HCT116 (cell line): ENCODE results near the gene IYD. TPM values are rescaled to one million over a fixed set of nuclear protein-coding genes. Genes with fewer than 3 reads are reported as not detected.

Experiments used
- ATAC-seq: fragments of 200-7000 bp; cut with Tn5 transposase; 2 replicates; pipeline ENCODE4 v1.9.1; 2020; ENCODE audit warnings: mild to moderate bottlenecking, moderate library complexity
- BruUV-seq: library from RNA; stranded (reverse); fragments of 400-500 nt; replicated peaks from 2 replicates; lab custom pipeline; 2021; lab: Mats Ljungman, UMichigan
- CTCF ChIA-PET: fragments of 300-600 bp; sonication (Branson Sonifier 250); formaldehyde crosslinking; loops from one replicate; lab custom pipeline; 2021; ENCODE audit warnings: antibody characterized with exemption; lab: Charles Lee
- POLR2A ChIA-PET: fragments of 300-600, 350-600 bp; sonication (Branson Sonifier 250); formaldehyde crosslinking; loops from one replicate; lab custom pipeline; 2021; ENCODE audit warnings: antibody characterized with exemption; lab: Charles Lee
- RAD21 ChIA-PET, 2 experiments: fragments of 300-600 bp; sonication (Branson Sonifier 250); formaldehyde crosslinking; loops; one replicate each; lab custom pipeline; 2023; ENCODE audit warnings: low total read pairs in 2 of 2; ENCODE audit not compliant: uncharacterized antibody in 2 of 2, unreplicated experiment in 2 of 2, low non-redundant PET in 1 of 2; lab: Charles Lee
- DNase-seq: peaks from one replicate; pipeline ENCODE4 v3.0.0-alpha.2; 2010; ENCODE audit warnings: low read depth, low spot score
- H2AFZ ChIP-seq: fragments of 200-600 bp; shearing (Covaris generic), sonication (generic); 2 replicates; pipeline ENCODE4 v1.6.1; 2017; ENCODE audit warnings: low read depth, mixed run types, mixed read lengths, antibody characterized with exemption, low read length; ENCODE audit not compliant: poor library complexity, severe bottlenecking
- H3K27ac ChIP-seq: 2 replicates; pipeline ENCODE4 v1.5.1; 2012; ENCODE audit warnings: low read depth, low read length
- H3K27me3 ChIP-seq: fragments of 200-600 bp; sonication (generic); 2 replicates; pipeline ENCODE4 v1.6.1; 2016; ENCODE audit warnings: mixed run types, low read length, mixed read lengths; ENCODE audit not compliant: insufficient read depth
- H3K36me3 ChIP-seq, 2 experiments: fragments of 200-500 bp in 1 of 2; fragments of 200-600 bp in 1 of 2; sonication (Bioruptor generic) in 1 of 2; sonication (generic) in 1 of 2; 2 replicates each; pipeline versions ENCODE4 v1.5.1 to v1.6.1; 2014 to 2016; ENCODE audit warnings: low read length in 2 of 2, inconsistent platforms in 1 of 2, mixed read lengths in 1 of 2, mixed run types in 1 of 2; ENCODE audit not compliant: insufficient read depth in 2 of 2, control insufficient read depth in 1 of 2
- H3K4me1 ChIP-seq, 2 experiments: fragments of 200-600 bp in 1 of 2; sonication (generic) in 1 of 2; 2 replicates each; pipeline versions ENCODE4 v1.5.1 to v1.6.1; 2012 to 2017; ENCODE audit warnings: low read length in 2 of 2, inconsistent platforms in 1 of 2, mild to moderate bottlenecking in 1 of 2, mixed read lengths in 1 of 2, mixed run types in 1 of 2, moderate library complexity in 1 of 2; ENCODE audit not compliant: insufficient read depth in 2 of 2, control insufficient read depth in 1 of 2
- H3K4me2 ChIP-seq: fragments of 200-600 bp; sonication (generic); 2 replicates; pipeline ENCODE4 v1.6.1; 2017; ENCODE audit warnings: mixed run types, low read length, mixed read lengths
- H3K4me3 ChIP-seq, 2 experiments: fragments of 200-600 bp in 1 of 2; sonication (generic) in 1 of 2; replicated peaks in 1 of 2; 2 replicates each; pipeline ENCODE4 v1.5.1; 2011 to 2016; ENCODE audit warnings: low read length in 2 of 2, control low read depth in 1 of 2, low read depth in 1 of 2, mild to moderate bottlenecking in 1 of 2, mixed read lengths in 1 of 2, mixed run types in 1 of 2
- H3K79me2 ChIP-seq: fragments of 200-600 bp; sonication (generic); 2 replicates; pipeline ENCODE4 v1.6.1; 2017; ENCODE audit warnings: mild to moderate bottlenecking, mixed run types, low read length, moderate library complexity, mixed read lengths; ENCODE audit not compliant: insufficient read depth
- H3K9ac ChIP-seq: fragments of 200-600 bp; sonication (generic); 2 replicates; pipeline ENCODE4 v1.6.1; 2016; ENCODE audit warnings: low read length, mixed read lengths
- H3K9me2 ChIP-seq: fragments of 200-600 bp; sonication (generic), shearing (Covaris generic); 2 replicates; pipeline ENCODE4 v1.6.1; 2017; ENCODE audit warnings: mixed run types, mild to moderate bottlenecking, moderate library complexity; ENCODE audit not compliant: insufficient read depth
- H3K9me3 ChIP-seq, 2 experiments: fragments of 200-500 bp in 1 of 2; fragments of 200-600 bp in 1 of 2; sonication (Bioruptor generic) in 1 of 2; sonication (generic) in 1 of 2; 2 replicates each; pipeline ENCODE4 v1.6.1; 2014 to 2017; ENCODE audit warnings: low read length in 2 of 2, mixed read lengths in 2 of 2, inconsistent platforms in 1 of 2, low read depth in 1 of 2, mild to moderate bottlenecking in 1 of 2, mixed run types in 1 of 2, moderate library complexity in 1 of 2; ENCODE audit not compliant: control insufficient read depth in 1 of 2, insufficient read depth in 1 of 2
- H4K20me1 ChIP-seq: fragments of 200-600 bp; sonication (generic), shearing (Covaris generic); 2 replicates; pipeline ENCODE4 v1.6.1; 2017; ENCODE audit warnings: mixed run types, mild to moderate bottlenecking, moderate library complexity; ENCODE audit not compliant: insufficient read depth
- CBX3 ChIP-seq: IDR thresholded peaks from 2 replicates; pipeline ENCODE4 v1.6.1; 2012; ENCODE audit warnings: low read depth
- CEBPB ChIP-seq: IDR thresholded peaks from 2 replicates; pipeline ENCODE4 v1.6.1; 2012; ENCODE audit warnings: low read depth
- EZH2phosphoT487 ChIP-seq: fragments of 200-600 bp; IDR thresholded peaks from 2 replicates; pipeline ENCODE4 v1.6.1; 2018; ENCODE audit warnings: antibody characterized with exemption, borderline replicate concordance
- FOSL1 ChIP-seq: IDR thresholded peaks from 2 replicates; pipeline ENCODE4 v1.6.1; 2012; ENCODE audit warnings: low read depth
- JUND ChIP-seq: IDR thresholded peaks from 2 replicates; pipeline ENCODE4 v1.6.1; 2012
- POLR2A ChIP-seq: IDR thresholded peaks from 2 replicates; pipeline ENCODE4 v1.7.0; 2011; ENCODE audit warnings: borderline replicate concordance; ENCODE audit not compliant: insufficient read depth, insufficient read length; ENCODE audit errors: extremely low read depth
- POLR2AphosphoS5 ChIP-seq: IDR thresholded peaks from 2 replicates; pipeline ENCODE4 v1.6.1; 2011; ENCODE audit warnings: mild to moderate bottlenecking, low read depth, low read length, moderate library complexity
- RAD21 ChIP-seq: IDR thresholded peaks from 2 replicates; pipeline ENCODE4 v1.6.1; 2012; ENCODE audit warnings: low read depth, mild to moderate bottlenecking
- YY1 ChIP-seq: IDR thresholded peaks from 2 replicates; pipeline ENCODE4 v1.6.1; 2011; ENCODE audit warnings: low read length, low read depth, moderate library complexity, mild to moderate bottlenecking; ENCODE audit not compliant: insufficient replicate concordance; ENCODE audit errors: extremely low read depth
- intact Hi-C: fragments of 100-400 bp; cut with micrococcal nuclease; formaldehyde crosslinking; loops from 2 replicates; pipeline ENCODE4 v1.10.0; 2022
- total RNA-seq: library from RNA; stranded (reverse); gene quantifications from one replicate; pipeline ENCODE4 v1.2.1, GENCODE V29; 2021; ENCODE audit not compliant: unreplicated experiment
- TF ChIP-seq, protein P1 (sequence below): IDR thresholded peaks from 2 replicates; pipeline ENCODE4 v1.6.1; 2012

Gene IYD
- total RNA-seq, 1 experiment from 2014 or later, result not detected

DNA sequence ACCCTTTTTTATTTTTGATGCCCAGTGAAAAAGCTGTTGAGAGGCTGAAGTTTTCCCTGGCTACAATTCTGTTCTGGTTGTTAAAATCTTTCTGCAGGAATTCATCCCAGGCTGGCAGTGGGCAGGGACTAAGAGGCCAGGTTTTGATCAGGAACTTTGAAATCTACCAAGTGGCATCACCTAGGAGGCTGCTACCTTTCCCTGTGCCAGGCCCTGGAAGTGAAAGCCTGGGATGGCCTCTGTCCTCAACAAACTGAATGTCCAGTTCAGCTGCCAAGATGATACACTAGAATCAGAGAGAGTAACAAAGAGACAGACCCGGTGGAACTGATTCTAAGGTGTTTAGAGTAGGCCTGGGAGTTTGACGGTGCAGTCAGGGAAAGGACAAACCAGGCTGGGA, 596 bp downstream of the IYD start (continued):
- no peak for TF ChIP-seq POLR2AphosphoS5
- no peak for TF ChIP-seq RAD21
- TF ChIP-seq POLR2A, result no peak

DNA sequence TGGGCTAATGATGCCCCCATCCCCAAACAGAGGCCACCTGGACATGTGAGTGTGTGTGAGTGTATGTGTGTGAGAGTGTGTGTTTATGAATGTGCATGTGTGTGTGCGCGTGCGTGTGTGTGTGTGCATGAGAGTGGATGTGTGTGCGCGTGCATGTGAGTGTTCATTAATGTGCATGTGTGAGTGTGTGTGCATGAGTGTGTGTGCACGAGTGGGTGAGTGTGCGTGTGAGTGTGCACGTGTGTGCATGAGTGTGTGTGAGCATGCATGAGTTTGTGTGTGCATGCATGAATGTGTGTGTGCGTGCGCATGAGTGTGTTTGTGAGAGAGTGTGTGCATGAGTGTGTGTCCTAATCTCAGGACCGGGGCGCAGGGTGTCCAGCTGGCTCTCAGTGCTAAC, 1.3 kb downstream of the IYD start:
- RAD21 ChIA-PET, result no interaction called here
- H3K4me2 ChIP-seq, result no peak overlapping the region
- no peak for DNase-seq

DNA sequence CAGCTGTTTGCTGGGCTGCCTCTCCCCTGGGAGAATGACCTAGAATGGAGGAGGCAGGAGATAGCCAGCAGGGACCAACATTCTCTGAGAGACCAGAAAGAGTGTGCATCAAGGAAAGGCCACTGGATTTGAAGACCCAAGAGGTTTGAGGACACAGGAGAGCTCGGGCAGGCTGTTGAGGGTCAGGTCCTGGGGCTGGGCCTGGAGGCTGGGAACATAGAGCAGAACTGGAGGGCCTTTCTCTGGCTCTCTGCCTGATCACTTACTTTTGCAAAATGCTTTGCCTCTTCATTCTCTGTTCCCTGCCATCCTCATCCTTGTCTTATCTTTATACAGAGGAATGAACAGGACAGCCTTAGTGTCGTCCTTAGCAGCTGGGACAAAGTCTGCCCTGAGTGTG, 2.5 kb downstream of the IYD start:
- Histone ChIP-seq H4K20me1 (no peaks in the 10 kb centered on the region), H3K4me2 (no peak overlapping the region), H3K27me3 (no peaks in the 10 kb centered on the region), H3K36me3 (no peaks in the 10 kb centered on the region), H3K4me3 (no peak overlapping the region), H3K4me1 (no peaks in the 10 kb centered on the region), H3K79me2 (no peaks in the 10 kb centered on the region), H3K9ac (no peak overlapping the region), H3K9me2 (no peaks in the 10 kb centered on the region), H2AFZ (no peak overlapping the region)
- DNase-seq (no peak), ATAC-seq (no peak)
- CTCF ChIA-PET, result no interaction called here
- BruUV-seq, result no TSS peak
- RAD21 ChIA-PET, result no interaction called here
- intact Hi-C loops, result no loop called here
- no peak for TF ChIP-seq EZH2phosphoT487
- TF ChIP-seq YY1, result no peak
- TF ChIP-seq, all 23 proteins: peak for 0
- Histone ChIP-seq H3K9me3 (no peaks in the 10 kb centered on the region), H3K27ac (no peak overlapping the region)
- POLR2A ChIA-PET, result no interaction called here

More for the DNA sequence above, 1.3 kb downstream of the IYD start:
- no peak for ATAC-seq
- no TSS peak for BruUV-seq
- no peaks in the 10 kb centered on the region for H3K36me3 ChIP-seq
- no peaks in the 10 kb centered on the region for H3K27me3 ChIP-seq
- H3K9me3 ChIP-seq, result no peaks in the 10 kb centered on the region
- CTCF ChIA-PET, result no interaction called here
- H3K9ac ChIP-seq, result no peak overlapping the region
- POLR2A ChIA-PET, result no interaction called here
- no peaks in the 10 kb centered on the region for H4K20me1 ChIP-seq
- TF ChIP-seq FOSL1, result no peak
- TF ChIP-seq CEBPB, result no peak
- TF ChIP-seq EZH2phosphoT487, result no peak
- no peak for TF ChIP-seq POLR2A
- TF ChIP-seq YY1, result no peak
- no peak for TF ChIP-seq RAD21
- no peak for TF ChIP-seq CBX3
- no peak for TF ChIP-seq JUND
- TF ChIP-seq, protein P1, sequence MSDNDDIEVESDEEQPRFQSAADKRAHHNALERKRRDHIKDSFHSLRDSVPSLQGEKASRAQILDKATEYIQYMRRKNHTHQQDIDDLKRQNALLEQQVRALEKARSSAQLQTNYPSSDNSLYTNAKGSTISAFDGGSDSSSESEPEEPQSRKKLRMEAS, result no peak
- H3K79me2 ChIP-seq, result no peaks in the 10 kb centered on the region
- intact Hi-C loops, result no loop called here
- H3K4me3 ChIP-seq, result no peak overlapping the region
- H3K9me2 ChIP-seq, result no peaks in the 10 kb centered on the region
- no peak overlapping the region for H2AFZ ChIP-seq
- no peak overlapping the region for H3K27ac ChIP-seq
- H3K4me1 ChIP-seq, result no peaks in the 10 kb centered on the region
